Adipocyte (in vitro differentiated cells): ENCODE measurements around the gene MORN2.

ENCODE experiments used
- DNase-seq: peaks from one replicate; pipeline ENCODE4 v3.0.0-alpha.2; 2015; ENCODE audit warnings: low read depth
- H3K27me3 ChIP-seq: replicated peaks from 2 replicates; pipeline ENCODE4 v1.7.0; 2013; ENCODE audit warnings: mild to moderate bottlenecking, low read length, moderate library complexity; ENCODE audit not compliant: control insufficient read depth, insufficient read depth
- H3K36me3 ChIP-seq: 2 replicates; pipeline ENCODE4 v1.7.0; 2013; ENCODE audit warnings: low read length, mild to moderate bottlenecking, moderate library complexity; ENCODE audit not compliant: control insufficient read depth, insufficient read depth, severe bottlenecking
- H3K4me1 ChIP-seq: 2 replicates; pipeline ENCODE4 v1.7.0; 2013; ENCODE audit warnings: mild to moderate bottlenecking, low read length, moderate library complexity; ENCODE audit not compliant: control insufficient read depth, insufficient read depth
- H3K4me3 ChIP-seq: 2 replicates; pipeline ENCODE4 v1.7.0; 2013; ENCODE audit warnings: mild to moderate bottlenecking, low read length, moderate library complexity
- H3K9ac ChIP-seq: 2 replicates; pipeline ENCODE4 v1.7.0; 2013; ENCODE audit warnings: mild to moderate bottlenecking, low read length, moderate library complexity
- H3K9me3 ChIP-seq: 2 replicates; pipeline ENCODE4 v1.7.0; 2013; ENCODE audit warnings: mild to moderate bottlenecking, low read length, moderate library complexity; ENCODE audit not compliant: control insufficient read depth

MORN2 gene

GRCh38 chr2:38892819-38893218, 17.0 kb downstream of the MORN2 start:
- H3K4me3 ChIP-seq, result no peak overlapping the region
- H3K36me3 ChIP-seq, result no peaks in the 10 kb centered on the region
- DNase-seq, result no peak
- no peak overlapping the region for H3K9ac ChIP-seq
- no peaks in the 10 kb centered on the region for H3K4me1 ChIP-seq
- no peaks in the 10 kb centered on the region for H3K9me3 ChIP-seq
- no peaks in the 10 kb centered on the region for H3K27me3 ChIP-seq

GRCh38 chr2:38898256-38898655, 22.5 kb downstream of the MORN2 start:
- Histone ChIP-seq H3K36me3 (no peaks in the 10 kb centered on the region), H3K4me1 (no peaks in the 10 kb centered on the region), H3K4me3 (no peak overlapping the region), H3K9ac (no peak overlapping the region), H3K9me3 (no peaks in the 10 kb centered on the region), H3K27me3 (no peaks in the 10 kb centered on the region)
- DNase-seq, result no peak

GRCh38 chr2:38900726-38901125, 24.9 kb downstream of the MORN2 start:
- Histone ChIP-seq H3K27me3 (no peaks in the 10 kb centered on the region), H3K9me3 (no peaks in the 10 kb centered on the region), H3K4me3 (no peak overlapping the region), H3K9ac (no peak overlapping the region), H3K4me1 (no peaks in the 10 kb centered on the region), H3K36me3 (no peaks in the 10 kb centered on the region)
- no peak for DNase-seq

GRCh38 chr2:38905251-38905650, 29.5 kb downstream of the MORN2 start:
- Histone ChIP-seq H3K9me3 (no peaks in the 10 kb centered on the region), H3K27me3 (no peaks in the 10 kb centered on the region), H3K4me1 (peaks cover 16% of the 10 kb centered on the region), H3K36me3 (no peaks in the 10 kb centered on the region), H3K4me3 (no peak overlapping the region), H3K9ac (no peak overlapping the region)
- no peak for DNase-seq

GRCh38 chr2:38907242-38907641, 31.5 kb downstream of the MORN2 start:
- Histone ChIP-seq H3K4me1 (peaks cover 16% of the 10 kb centered on the region), H3K4me3 (no peak overlapping the region), H3K36me3 (no peaks in the 10 kb centered on the region), H3K9ac (no peak overlapping the region), H3K27me3 (no peaks in the 10 kb centered on the region), H3K9me3 (no peaks in the 10 kb centered on the region)
- DNase-seq, result no peak

GRCh38 chr2:38907743-38908562, 32.2 kb downstream of the MORN2 start:
- H3K36me3 ChIP-seq, result no peaks in the 10 kb centered on the region
- peaks cover 16% of the 10 kb centered on the region for H3K4me1 ChIP-seq
- H3K27me3 ChIP-seq, result no peaks in the 10 kb centered on the region
- H3K9ac ChIP-seq, result no peak overlapping the region
- no peaks in the 10 kb centered on the region for H3K9me3 ChIP-seq
- no peak overlapping the region for H3K4me3 ChIP-seq
- DNase-seq, result no peak

- no peaks in the 10 kb centered on the region for H3K27me3 ChIP-seq
- no peak overlapping the region for H3K4me3 ChIP-seq
- H3K36me3 ChIP-seq, result no peaks in the 10 kb centered on the region
- H3K4me1 ChIP-seq, result peaks cover 16% of the 10 kb centered on the region
- no peaks in the 10 kb centered on the region for H3K9me3 ChIP-seq
- no peak for DNase-seq
- no peak overlapping the region for H3K9ac ChIP-seq
These were observed 34.1 kb downstream of the MORN2 start for GRCh38 chr2:38909872-38910271.

- H3K9me3 ChIP-seq, result no peaks in the 10 kb centered on the region
These were observed 35.4 kb downstream of the MORN2 start for GRCh38 chr2:38911191-38911590.

GRCh38 chr2:38912619-38913018, 36.8 kb downstream of the MORN2 start:
- Histone ChIP-seq H3K4me3 (no peak overlapping the region), H3K36me3 (no peaks in the 10 kb centered on the region), H3K9ac (no peak overlapping the region), H3K4me1 (peaks cover 11% of the 10 kb centered on the region), H3K9me3 (no peaks in the 10 kb centered on the region), H3K27me3 (no peaks in the 10 kb centered on the region)
- no peak for DNase-seq

More at GRCh38 chr2:38911191-38911590, 35.4 kb downstream of the MORN2 start:
- Histone ChIP-seq H3K9ac (no peak overlapping the region), H3K36me3 (no peaks in the 10 kb centered on the region), H3K4me3 (no peak overlapping the region), H3K4me1 (peaks cover 16% of the 10 kb centered on the region), H3K27me3 (no peaks in the 10 kb centered on the region)
- no peak for DNase-seq

GRCh38 chr2:38922389-38922788, 46.6 kb downstream of the MORN2 start:
- Histone ChIP-seq H3K9me3 (no peaks in the 10 kb centered on the region), H3K4me3 (no peak overlapping the region), H3K4me1 (no peaks in the 10 kb centered on the region), H3K36me3 (no peaks in the 10 kb centered on the region), H3K9ac (no peak overlapping the region), H3K27me3 (no peaks in the 10 kb centered on the region)
- DNase-seq, result no peak

GRCh38 chr2:38922902-38923301, 47.1 kb downstream of the MORN2 start:
- Histone ChIP-seq H3K4me3 (no peak overlapping the region), H3K27me3 (no peaks in the 10 kb centered on the region), H3K4me1 (no peaks in the 10 kb centered on the region), H3K36me3 (no peaks in the 10 kb centered on the region), H3K9me3 (no peaks in the 10 kb centered on the region), H3K9ac (no peak overlapping the region)
- DNase-seq, result no peak

- H3K36me3 ChIP-seq, result no peaks in the 10 kb centered on the region
- no peak overlapping the region for H3K4me3 ChIP-seq
- H3K9me3 ChIP-seq, result no peaks in the 10 kb centered on the region
- H3K4me1 ChIP-seq, result no peaks in the 10 kb centered on the region
- H3K27me3 ChIP-seq, result no peaks in the 10 kb centered on the region
- H3K9ac ChIP-seq, result no peak overlapping the region
- DNase-seq, result no peak
These were observed 50.2 kb downstream of the MORN2 start for GRCh38 chr2:38925982-38926381.
